NT2/D1 (cell line): ENCODE measurements around the gene WDR7.

ENCODE experiments used
- DNase-seq: peaks from one replicate; pipeline ENCODE4 v3.0.0-alpha.2; 2011; ENCODE audit warnings: low read depth, low spot score
- H3K27me3 ChIP-seq: 2 replicates; pipeline ENCODE4 v1.6.0; 2011; ENCODE audit warnings: mild to moderate bottlenecking; ENCODE audit not compliant: insufficient read length, insufficient read depth
- H3K36me3 ChIP-seq: 2 replicates; pipeline ENCODE4 v1.6.1; 2011; ENCODE audit warnings: mild to moderate bottlenecking, low read length, mixed read lengths; ENCODE audit not compliant: insufficient read depth, insufficient read length
- H3K4me1 ChIP-seq: 2 replicates; pipeline ENCODE4 v1.5.1; 2011; ENCODE audit not compliant: insufficient read depth, insufficient read length
- H3K4me3 ChIP-seq: 2 replicates; pipeline ENCODE4 v1.5.1; 2011; ENCODE audit warnings: low read depth; ENCODE audit not compliant: insufficient read length
- H3K9ac ChIP-seq: 2 replicates; pipeline ENCODE4 v1.6.0; 2011; ENCODE audit warnings: low read depth; ENCODE audit not compliant: insufficient read length
- H3K9me3 ChIP-seq: 2 replicates; pipeline ENCODE4 v1.5.1; 2011; ENCODE audit warnings: mild to moderate bottlenecking, low read length; ENCODE audit not compliant: insufficient read depth
- SUZ12 ChIP-seq: IDR thresholded peaks from 2 replicates; pipeline ENCODE4 v1.6.1; 2011; ENCODE audit not compliant: insufficient read length, insufficient read depth; ENCODE audit errors: extremely low read depth
- YY1 ChIP-seq: IDR thresholded peaks from 2 replicates; pipeline ENCODE4 v1.6.1; 2011; ENCODE audit not compliant: insufficient read length, insufficient read depth
- ZNF274 ChIP-seq: IDR thresholded peaks from 2 replicates; pipeline ENCODE4 v1.6.1; 2011; ENCODE audit warnings: mild to moderate bottlenecking, low read depth, low read length

WDR7 gene

DNA sequence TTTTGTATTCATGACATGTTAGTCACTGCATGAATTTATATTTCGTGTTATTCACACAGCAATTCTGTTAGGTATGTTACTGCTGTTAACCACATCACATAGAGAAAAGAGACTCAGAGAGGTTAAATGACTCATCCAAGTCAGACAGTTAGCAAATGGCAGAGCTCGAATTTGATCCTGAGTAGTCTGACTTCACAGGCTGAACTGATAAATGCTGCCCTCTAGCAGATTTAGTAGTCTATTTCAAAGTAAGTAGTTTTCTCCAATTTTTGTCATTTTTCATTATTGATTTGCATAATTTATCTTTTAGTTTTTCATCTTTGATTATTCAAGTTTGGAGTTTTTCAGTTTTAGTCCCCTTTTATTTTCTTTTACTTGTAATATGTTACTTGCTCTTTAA lies 58.3 kb downstream of the WDR7 start:
- Histone ChIP-seq H3K4me1 (no peaks in the 10 kb centered on the region), H3K9ac (no peak overlapping the region), H3K4me3 (no peak overlapping the region), H3K9me3 (no peaks in the 10 kb centered on the region), H3K27me3 (no peaks in the 10 kb centered on the region), H3K36me3 (no peaks in the 10 kb centered on the region)
- TF ChIP-seq YY1 (no peak), ZNF274 (no peak)
- DNase-seq: peak; percentile 1

DNA sequence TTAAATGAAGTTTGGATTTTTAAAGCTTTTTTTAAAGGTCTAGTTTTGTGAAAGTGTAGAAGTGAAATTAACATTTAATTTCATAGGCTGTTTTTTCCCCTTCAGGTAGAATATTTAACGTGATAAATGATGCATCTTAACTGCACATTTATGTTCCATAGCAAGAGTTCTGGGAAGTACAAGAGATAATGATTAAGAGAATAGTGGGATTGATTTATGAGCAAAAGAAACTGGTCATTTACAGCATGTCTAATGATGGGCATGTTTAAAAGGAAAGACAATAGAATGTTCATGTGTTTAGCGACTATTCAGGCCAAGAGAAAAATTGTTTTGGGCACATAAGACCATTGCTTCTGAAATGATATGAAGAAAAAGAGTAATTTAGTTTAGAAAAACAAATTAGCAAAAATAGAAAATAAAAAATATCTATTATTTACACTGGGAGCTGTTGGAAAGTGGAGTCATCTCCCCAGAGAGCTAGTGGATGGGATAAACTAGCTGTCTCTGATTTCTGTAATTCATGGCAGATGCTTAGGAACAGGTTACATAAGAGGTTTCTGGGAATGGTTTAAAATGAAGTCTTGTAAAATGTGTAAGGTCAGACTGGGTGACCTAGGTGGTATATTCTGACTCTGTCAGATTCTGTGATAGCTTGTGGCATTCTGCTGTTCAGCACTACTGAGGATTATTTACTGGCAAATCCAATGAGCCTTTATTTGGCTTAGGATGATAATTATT lies 60.7 kb downstream of the WDR7 start:
- TF ChIP-seq YY1: no peak
- TF ChIP-seq SUZ12: no peak
- Histone ChIP-seq H3K9ac (no peak overlapping the region), H3K4me3 (no peak overlapping the region), H3K9me3 (no peaks in the 10 kb centered on the region), H3K36me3 (no peaks in the 10 kb centered on the region), H3K27me3 (no peaks in the 10 kb centered on the region), H3K4me1 (no peaks in the 10 kb centered on the region)
- no peak for DNase-seq

- no peak overlapping the region for H3K9ac ChIP-seq
- TF ChIP-seq SUZ12 (no peak), YY1 (no peak), ZNF274 (no peak)
Measured at GRCh38 chr18:56712761-56713160, 61.6 kb downstream of the WDR7 start.

GRCh38 chr18:56715121-56715520 lies 64.0 kb downstream of the WDR7 start:
- TF ChIP-seq YY1 (no peak), SUZ12 (no peak), ZNF274 (no peak)
- Histone ChIP-seq H3K9ac (no peak overlapping the region), H3K9me3 (no peaks in the 10 kb centered on the region), H3K4me3 (no peak overlapping the region), H3K36me3 (no peaks in the 10 kb centered on the region), H3K4me1 (no peaks in the 10 kb centered on the region), H3K27me3 (no peaks in the 10 kb centered on the region)
- no peak for DNase-seq

More at GRCh38 chr18:56712761-56713160, 61.6 kb downstream of the WDR7 start:
- DNase-seq: no peak
- no peaks in the 10 kb centered on the region for H3K4me1 ChIP-seq
- no peaks in the 10 kb centered on the region for H3K9me3 ChIP-seq
- no peak overlapping the region for H3K4me3 ChIP-seq
- H3K27me3 ChIP-seq: no peaks in the 10 kb centered on the region
- H3K36me3 ChIP-seq: no peaks in the 10 kb centered on the region

DNA sequence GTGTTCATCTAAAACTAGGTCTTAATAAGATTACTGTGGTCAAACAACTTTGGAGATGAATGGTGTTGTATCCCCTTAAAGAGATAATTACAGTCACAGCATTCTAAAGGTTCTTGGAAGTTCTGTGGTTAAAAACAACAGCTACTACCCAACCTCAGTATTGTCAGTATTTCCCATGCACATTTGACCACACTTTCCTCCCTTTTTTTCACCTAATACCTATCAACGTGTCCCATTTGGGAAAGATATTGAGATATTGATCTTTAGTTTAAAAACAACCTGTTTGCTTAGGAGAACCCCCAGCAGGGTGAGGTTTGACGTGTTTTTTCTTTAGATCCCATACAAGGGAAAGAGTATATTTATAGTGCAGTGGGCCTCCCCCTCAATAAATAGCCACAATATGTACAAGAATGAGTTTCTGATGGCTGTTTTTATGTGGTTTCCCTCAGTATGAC lies 65.6 kb downstream of the WDR7 start:
- no peak for DNase-seq
- Histone ChIP-seq H3K4me3 (no peak overlapping the region), H3K9me3 (no peaks in the 10 kb centered on the region), H3K36me3 (no peaks in the 10 kb centered on the region), H3K4me1 (no peaks in the 10 kb centered on the region), H3K27me3 (no peaks in the 10 kb centered on the region), H3K9ac (no peak overlapping the region)
- TF ChIP-seq SUZ12 (no peak), YY1 (no peak), ZNF274 (no peak)

- Histone ChIP-seq H3K27me3 (no peaks in the 10 kb centered on the region), H3K4me3 (no peak overlapping the region), H3K9me3 (no peaks in the 10 kb centered on the region), H3K9ac (no peak overlapping the region), H3K4me1 (no peaks in the 10 kb centered on the region), H3K36me3 (no peaks in the 10 kb centered on the region)
- TF ChIP-seq YY1 (no peak), SUZ12 (no peak), ZNF274 (no peak)
- DNase-seq: no peak
Measured at GRCh38 chr18:56721031-56721430, 69.9 kb downstream of the WDR7 start.

DNA sequence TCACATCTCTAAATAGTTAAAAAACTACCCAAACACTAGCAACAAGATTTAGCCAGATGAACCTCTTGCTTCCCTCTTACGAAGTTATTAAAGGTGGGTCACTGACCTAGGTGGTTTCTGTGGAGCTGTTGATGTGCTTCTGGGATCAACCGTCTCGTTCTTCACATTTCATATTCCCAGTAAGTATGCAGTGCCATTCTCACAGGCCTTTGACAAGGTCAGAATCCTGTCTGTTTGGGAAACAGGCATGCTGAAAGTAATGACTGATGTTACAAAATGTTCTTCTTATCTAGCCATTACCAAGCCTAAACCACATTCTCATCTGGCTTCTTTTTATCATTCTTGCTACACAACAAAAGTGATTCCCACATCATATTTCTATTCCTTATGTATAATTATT lies 70.3 kb downstream of the WDR7 start:
- DNase-seq: no peak
- no peaks in the 10 kb centered on the region for H3K36me3 ChIP-seq
- TF ChIP-seq ZNF274: no peak
- TF ChIP-seq SUZ12: no peak
- TF ChIP-seq YY1: no peak
- H3K9ac ChIP-seq: no peak overlapping the region
- no peaks in the 10 kb centered on the region for H3K27me3 ChIP-seq
- H3K4me3 ChIP-seq: no peak overlapping the region
- no peaks in the 10 kb centered on the region for H3K4me1 ChIP-seq
- H3K9me3 ChIP-seq: no peaks in the 10 kb centered on the region
